ENCODE data around the gene PLS3.

GRCh38 chrX:115665122-115665521 is 104.1 kb downstream of the PLS3 start:
- TF ChIP-seq CTCF (IDR thresholded peaks at IDR 0.05) (no peak), POLR2A (IDR thresholded peaks at IDR 0.05) (no peak)
